Upper lobe of right lung (tissue), 1 donor: ENCODE data around the gene WHAMM. TPM values are rescaled to one million over a fixed set of nuclear protein-coding genes. Genes with fewer than 3 reads are reported as not detected.

Source experiments
- ATAC-seq: fragments of 200-7000 bp; cut with Tn5 transposase; one replicate; pipeline ENCODE4 v1.9.1; 2020; ENCODE audit warnings: mild to moderate bottlenecking, moderate library complexity
- DNase-seq: peaks from one replicate; pipeline ENCODE4 v3.0.0-alpha.2; 2020
- H3K27ac ChIP-seq: fragments of 200-600 bp; one replicate; pipeline ENCODE4 v1.8.0; 2022
- H3K27me3 ChIP-seq: fragments of 200-600 bp; one replicate; pipeline ENCODE4 v1.8.0; 2022; ENCODE audit warnings: mild to moderate bottlenecking
- H3K36me3 ChIP-seq: fragments of 200-600 bp; one replicate; pipeline ENCODE4 v1.8.0; 2022
- H3K4me1 ChIP-seq: fragments of 200-600 bp; one replicate; pipeline ENCODE4 v1.8.0; 2022
- H3K4me3 ChIP-seq: fragments of 200-600 bp; one replicate; pipeline ENCODE4 v1.8.0; 2022; ENCODE audit warnings: mild to moderate bottlenecking
- H3K9me3 ChIP-seq: fragments of 200-600 bp; one replicate; pipeline ENCODE4 v1.8.0; 2022
- intact Hi-C: fragments of 100-400 bp; cut with DNase I; formaldehyde crosslinking; loops from one replicate; pipeline ENCODE4 v1.11.0; 2022
- total RNA-seq: library from RNA; stranded (reverse); fragmentation: NEBNext Ultra II Directional; extraction: Animal tissue kit (Norgen Biotek cat#: 25700); gene quantifications from one replicate; pipeline ENCODE4 v1.2.1, GENCODE V29; 2021
- TF ChIP-seq, protein P1 (sequence below): fragments of 200-600 bp; IDR thresholded peaks from one replicate; pipeline ENCODE4 v1.8.0; 2022; ENCODE audit warnings: antibody characterized with exemption
- donor health status: DM: no; HTN: yes; CAD: no; lungs with severe emphysema.

WHAMM gene
- total RNA-seq, 1 donor from 2014 or later: 13.1 TPM

DNA sequence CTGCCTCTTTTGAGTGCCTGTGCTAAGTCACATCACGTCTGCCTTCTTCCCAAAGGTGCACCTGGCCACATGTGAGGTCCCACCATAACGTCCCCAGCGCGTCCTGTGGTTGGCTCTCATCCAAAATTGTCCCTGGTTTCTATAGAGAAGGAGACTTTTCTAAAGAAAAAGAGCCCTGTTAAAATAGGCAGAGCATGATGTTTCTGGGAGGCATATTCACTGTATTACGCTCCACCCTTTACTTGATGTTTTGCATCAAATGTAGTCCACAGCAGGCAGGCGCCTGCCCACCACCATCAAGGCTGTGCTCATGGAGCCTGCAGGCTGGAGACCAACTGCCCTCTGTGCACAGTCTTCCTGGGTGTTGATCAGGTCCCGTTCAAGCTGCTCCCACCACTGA, 36.3 kb downstream of the WHAMM start:
- no peaks in the 10 kb centered on the region for H3K9me3 ChIP-seq
- no peak overlapping the region for H3K27ac ChIP-seq
- intact Hi-C loops: no loop called here
- ATAC-seq (no peak), DNase-seq (no peak)
- TF ChIP-seq, protein P1, sequence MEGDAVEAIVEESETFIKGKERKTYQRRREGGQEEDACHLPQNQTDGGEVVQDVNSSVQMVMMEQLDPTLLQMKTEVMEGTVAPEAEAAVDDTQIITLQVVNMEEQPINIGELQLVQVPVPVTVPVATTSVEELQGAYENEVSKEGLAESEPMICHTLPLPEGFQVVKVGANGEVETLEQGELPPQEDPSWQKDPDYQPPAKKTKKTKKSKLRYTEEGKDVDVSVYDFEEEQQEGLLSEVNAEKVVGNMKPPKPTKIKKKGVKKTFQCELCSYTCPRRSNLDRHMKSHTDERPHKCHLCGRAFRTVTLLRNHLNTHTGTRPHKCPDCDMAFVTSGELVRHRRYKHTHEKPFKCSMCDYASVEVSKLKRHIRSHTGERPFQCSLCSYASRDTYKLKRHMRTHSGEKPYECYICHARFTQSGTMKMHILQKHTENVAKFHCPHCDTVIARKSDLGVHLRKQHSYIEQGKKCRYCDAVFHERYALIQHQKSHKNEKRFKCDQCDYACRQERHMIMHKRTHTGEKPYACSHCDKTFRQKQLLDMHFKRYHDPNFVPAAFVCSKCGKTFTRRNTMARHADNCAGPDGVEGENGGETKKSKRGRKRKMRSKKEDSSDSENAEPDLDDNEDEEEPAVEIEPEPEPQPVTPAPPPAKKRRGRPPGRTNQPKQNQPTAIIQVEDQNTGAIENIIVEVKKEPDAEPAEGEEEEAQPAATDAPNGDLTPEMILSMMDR: no peak
- peaks cover 4% of the 10 kb centered on the region for H3K4me1 ChIP-seq
- H3K27me3 ChIP-seq: no peaks in the 10 kb centered on the region
- H3K4me3 ChIP-seq: no peak overlapping the region
- no peaks in the 10 kb centered on the region for H3K36me3 ChIP-seq

DNA sequence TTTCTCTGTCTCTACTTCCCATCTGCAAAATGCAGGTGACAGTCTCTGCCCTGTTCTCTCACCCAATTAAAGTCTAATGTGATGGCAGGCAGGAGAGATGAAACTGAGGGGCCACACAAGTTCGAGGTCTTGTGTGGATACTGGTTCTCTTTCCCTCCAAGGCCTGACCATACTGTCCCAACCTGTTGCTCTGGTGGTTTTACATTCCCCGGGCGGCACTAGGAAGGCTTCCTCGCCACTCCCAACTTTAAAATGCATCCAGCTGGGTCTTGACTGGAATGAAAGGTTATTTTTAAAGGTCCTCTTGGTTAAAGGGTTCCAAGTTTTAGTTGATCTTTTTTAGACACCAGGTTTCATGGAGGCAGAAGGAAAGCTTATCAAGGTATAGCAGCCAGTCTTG, 37.2 kb downstream of the WHAMM start:
- intact Hi-C loops: no loop called here
- no peak for DNase-seq
- Histone ChIP-seq H3K27me3 (no peaks in the 10 kb centered on the region), H3K4me1 (peaks cover 4% of the 10 kb centered on the region), H3K36me3 (no peaks in the 10 kb centered on the region), H3K9me3 (no peaks in the 10 kb centered on the region), H3K4me3 (no peak overlapping the region), H3K27ac (no peak overlapping the region)
- no peak for ATAC-seq
- TF ChIP-seq, protein P1: no peak

DNA sequence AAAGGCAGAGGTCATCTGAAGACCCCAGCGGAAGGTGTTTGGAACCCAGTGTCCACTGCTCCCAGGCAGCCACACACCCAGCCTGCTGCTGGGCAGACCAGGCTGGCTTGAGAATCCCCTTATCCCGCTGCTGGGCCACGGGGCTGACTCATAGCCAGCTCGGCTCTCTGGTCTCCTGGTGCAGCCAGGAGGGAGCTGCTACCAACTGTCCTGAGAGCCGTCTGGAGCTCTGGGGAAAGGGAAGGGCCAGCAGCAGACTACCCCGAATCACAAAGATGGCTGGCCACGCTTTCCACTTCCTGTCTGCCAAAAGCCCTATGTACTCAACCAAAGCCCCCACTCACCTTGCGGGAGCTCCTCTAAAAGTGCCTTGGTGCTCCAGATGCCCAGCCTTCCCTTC, 38.3 kb downstream of the WHAMM start:
- intact Hi-C loops: no loop called here
- ATAC-seq: no peak
- H3K36me3 ChIP-seq: no peaks in the 10 kb centered on the region

DNA sequence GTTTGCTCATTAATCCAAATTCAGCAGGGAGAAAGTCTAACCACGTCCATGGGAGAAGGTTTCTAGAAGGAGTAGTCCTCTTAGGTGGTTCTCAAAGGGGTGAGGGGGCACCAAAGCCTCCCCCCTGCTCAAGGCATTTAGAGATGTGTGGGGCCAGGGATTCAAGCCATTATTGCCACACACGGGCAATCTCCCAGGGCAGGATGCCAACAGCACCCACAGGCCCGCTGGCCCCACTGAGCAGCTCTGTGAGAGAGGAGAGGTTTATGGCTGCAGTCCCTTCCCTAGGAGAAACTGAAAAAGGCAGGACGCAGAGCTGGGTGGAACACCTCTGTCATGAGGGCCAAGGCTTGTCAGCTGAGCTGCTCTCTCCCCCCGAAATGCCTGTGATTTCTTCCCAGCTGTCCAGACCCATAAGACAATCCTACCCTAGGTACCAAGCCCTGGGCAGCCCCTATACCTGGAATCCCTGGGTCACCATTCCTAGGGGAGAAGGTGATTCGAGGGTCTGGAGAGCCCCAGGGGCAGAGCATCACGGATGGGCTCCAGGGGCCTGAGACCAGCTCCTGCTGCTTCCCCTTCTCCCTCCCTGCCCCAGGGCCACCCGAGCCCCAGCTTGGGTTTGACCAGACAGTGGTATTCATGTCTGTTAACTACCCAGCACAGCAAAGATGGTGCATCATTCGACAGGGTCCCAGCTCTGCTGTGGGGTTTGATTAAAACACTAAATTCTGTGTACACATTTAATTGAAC, 39.0 kb downstream of the WHAMM start:
- no peaks in the 10 kb centered on the region for H3K9me3 ChIP-seq
- DNase-seq (no peak), ATAC-seq (no peak)
- no peak overlapping the region for H3K27ac ChIP-seq
- H3K36me3 ChIP-seq: no peaks in the 10 kb centered on the region
- H3K4me1 ChIP-seq: peaks cover 4% of the 10 kb centered on the region
- intact Hi-C loops: no loop called here
- H3K4me3 ChIP-seq: no peak overlapping the region
- H3K27me3 ChIP-seq: no peaks in the 10 kb centered on the region
- TF ChIP-seq, protein P1: no peak

More for the DNA sequence above, 38.3 kb downstream of the WHAMM start:
- Histone ChIP-seq H3K4me1 (peaks cover 4% of the 10 kb centered on the region), H3K27ac (no peak overlapping the region), H3K27me3 (no peaks in the 10 kb centered on the region), H3K9me3 (no peaks in the 10 kb centered on the region), H3K4me3 (no peak overlapping the region)
- DNase-seq: no peak
- TF ChIP-seq, protein P1: no peak

DNA sequence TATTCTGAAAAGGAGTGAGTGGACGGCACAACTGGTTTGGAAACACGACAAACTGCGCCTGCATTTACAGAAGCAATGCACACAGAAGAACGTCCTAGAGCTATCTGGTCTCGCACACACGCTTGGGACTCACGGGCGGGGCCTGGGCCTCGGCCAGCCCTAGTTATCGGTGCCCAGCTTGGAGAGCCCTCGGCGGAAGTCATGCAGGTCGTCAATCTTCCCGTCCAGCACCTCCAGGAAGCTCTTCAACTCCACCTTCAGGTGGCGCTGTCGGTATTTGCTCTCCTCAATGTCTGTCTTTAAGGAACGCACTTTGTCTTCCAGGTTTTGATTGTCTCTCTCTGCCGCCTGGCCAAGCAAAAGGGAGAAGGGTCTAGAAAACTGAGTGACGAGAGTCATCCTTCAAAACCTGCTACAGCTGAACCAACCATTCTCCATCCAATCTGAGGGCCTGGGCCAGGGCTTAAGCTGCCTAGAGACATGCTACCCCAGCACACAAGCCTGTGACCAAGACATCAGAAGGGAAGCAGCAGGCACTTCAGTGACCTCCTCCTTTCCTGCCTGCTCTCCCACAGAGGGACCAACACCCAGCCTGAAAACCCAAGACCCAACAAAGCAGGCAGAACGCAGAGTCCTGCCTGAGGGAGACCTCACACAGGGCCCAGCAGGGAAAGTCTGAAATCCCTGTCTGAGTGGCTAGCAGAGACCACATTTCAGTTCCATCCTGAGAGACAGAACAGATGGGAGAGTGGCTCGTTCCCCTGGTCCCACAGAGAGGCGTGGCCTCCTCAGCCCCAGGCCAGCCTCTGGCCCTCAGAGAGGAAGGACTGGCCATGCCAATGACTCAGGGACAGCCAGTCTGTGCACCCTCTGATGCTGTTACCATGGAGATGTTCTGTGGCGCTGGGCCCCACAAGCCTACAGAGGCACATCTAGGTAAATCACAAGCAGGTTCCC, 40.4 kb downstream of the WHAMM start:
- peak; percentile 95 for ATAC-seq
- H3K4me1 ChIP-seq: peaks cover 4% of the 10 kb centered on the region
- H3K27ac ChIP-seq: no peak overlapping the region
- intact Hi-C loops: no loop called here
- no peaks in the 10 kb centered on the region for H3K27me3 ChIP-seq
- peak; percentile 87 for DNase-seq
- H3K36me3 ChIP-seq: no peaks in the 10 kb centered on the region
- TF ChIP-seq, protein P1: peak; percentile 66
- H3K4me3 ChIP-seq: no peak overlapping the region
- no peaks in the 10 kb centered on the region for H3K9me3 ChIP-seq
